Measurements from ENCODE around the gene ICAM1.

- TF ChIP-seq, protein P1, sequence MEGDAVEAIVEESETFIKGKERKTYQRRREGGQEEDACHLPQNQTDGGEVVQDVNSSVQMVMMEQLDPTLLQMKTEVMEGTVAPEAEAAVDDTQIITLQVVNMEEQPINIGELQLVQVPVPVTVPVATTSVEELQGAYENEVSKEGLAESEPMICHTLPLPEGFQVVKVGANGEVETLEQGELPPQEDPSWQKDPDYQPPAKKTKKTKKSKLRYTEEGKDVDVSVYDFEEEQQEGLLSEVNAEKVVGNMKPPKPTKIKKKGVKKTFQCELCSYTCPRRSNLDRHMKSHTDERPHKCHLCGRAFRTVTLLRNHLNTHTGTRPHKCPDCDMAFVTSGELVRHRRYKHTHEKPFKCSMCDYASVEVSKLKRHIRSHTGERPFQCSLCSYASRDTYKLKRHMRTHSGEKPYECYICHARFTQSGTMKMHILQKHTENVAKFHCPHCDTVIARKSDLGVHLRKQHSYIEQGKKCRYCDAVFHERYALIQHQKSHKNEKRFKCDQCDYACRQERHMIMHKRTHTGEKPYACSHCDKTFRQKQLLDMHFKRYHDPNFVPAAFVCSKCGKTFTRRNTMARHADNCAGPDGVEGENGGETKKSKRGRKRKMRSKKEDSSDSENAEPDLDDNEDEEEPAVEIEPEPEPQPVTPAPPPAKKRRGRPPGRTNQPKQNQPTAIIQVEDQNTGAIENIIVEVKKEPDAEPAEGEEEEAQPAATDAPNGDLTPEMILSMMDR (IDR thresholded peaks at IDR 0.05), result no peak
- TF ChIP-seq EP300 (IDR thresholded peaks at IDR 0.05), result no peak
These were observed 51.2 kb downstream of the ICAM1 start for GRCh38 chr19:10321874-10322835.
